ENCODE measurements around the gene RBX1. TPM values are rescaled to one million over a fixed set of nuclear protein-coding genes. Genes with fewer than 3 reads are reported as not detected.
A peak's percentile ranks its signal among the peaks of the same experiment; 100 is the strongest.

Gene RBX1
- total RNA-seq, 1 donor from 2014 or later, result 60.9 TPM

DNA sequence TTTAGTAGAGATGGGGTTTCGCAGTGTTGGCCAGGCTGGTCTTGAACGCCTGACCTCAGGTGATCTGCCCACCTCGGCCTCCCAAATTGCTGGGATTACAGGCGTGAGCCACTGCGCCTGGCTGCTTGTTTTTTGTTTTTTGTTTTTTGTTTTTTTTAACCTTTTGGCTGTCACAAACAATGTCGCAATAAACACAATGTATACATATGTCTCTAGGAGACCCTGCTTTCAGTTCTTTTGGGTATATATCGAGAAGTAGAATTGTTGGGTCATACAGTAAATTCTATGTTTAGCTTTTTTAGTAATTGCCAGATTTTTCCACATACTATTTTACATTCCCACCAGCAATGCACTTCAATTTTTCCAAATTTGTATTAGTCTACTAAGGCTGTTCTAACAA, 28.0 kb downstream of the RBX1 start:
- H3K27me3 Mint-ChIP-seq, result no peaks in the 10 kb centered on the region
- TF ChIP-seq, protein P1, sequence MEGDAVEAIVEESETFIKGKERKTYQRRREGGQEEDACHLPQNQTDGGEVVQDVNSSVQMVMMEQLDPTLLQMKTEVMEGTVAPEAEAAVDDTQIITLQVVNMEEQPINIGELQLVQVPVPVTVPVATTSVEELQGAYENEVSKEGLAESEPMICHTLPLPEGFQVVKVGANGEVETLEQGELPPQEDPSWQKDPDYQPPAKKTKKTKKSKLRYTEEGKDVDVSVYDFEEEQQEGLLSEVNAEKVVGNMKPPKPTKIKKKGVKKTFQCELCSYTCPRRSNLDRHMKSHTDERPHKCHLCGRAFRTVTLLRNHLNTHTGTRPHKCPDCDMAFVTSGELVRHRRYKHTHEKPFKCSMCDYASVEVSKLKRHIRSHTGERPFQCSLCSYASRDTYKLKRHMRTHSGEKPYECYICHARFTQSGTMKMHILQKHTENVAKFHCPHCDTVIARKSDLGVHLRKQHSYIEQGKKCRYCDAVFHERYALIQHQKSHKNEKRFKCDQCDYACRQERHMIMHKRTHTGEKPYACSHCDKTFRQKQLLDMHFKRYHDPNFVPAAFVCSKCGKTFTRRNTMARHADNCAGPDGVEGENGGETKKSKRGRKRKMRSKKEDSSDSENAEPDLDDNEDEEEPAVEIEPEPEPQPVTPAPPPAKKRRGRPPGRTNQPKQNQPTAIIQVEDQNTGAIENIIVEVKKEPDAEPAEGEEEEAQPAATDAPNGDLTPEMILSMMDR (IDR thresholded peaks at IDR 0.05; ENCODE audit: unreplicated experiment), result no peak
- H3K27ac Mint-ChIP-seq, result no peak overlapping the region
- DNase-seq (ENCODE audit: low spot score, unreplicated experiment), result no peak
- H3K36me3 Mint-ChIP-seq (ENCODE audit: insufficient read depth), result no peaks in the 10 kb centered on the region
- no peak overlapping the region for H3K4me3 Mint-ChIP-seq (ENCODE audit: low read depth)
- H3K9me3 Mint-ChIP-seq (ENCODE audit: low read depth), result no peaks in the 10 kb centered on the region
- H3K4me1 Mint-ChIP-seq (ENCODE audit: low read depth), result no peaks in the 10 kb centered on the region

DNA sequence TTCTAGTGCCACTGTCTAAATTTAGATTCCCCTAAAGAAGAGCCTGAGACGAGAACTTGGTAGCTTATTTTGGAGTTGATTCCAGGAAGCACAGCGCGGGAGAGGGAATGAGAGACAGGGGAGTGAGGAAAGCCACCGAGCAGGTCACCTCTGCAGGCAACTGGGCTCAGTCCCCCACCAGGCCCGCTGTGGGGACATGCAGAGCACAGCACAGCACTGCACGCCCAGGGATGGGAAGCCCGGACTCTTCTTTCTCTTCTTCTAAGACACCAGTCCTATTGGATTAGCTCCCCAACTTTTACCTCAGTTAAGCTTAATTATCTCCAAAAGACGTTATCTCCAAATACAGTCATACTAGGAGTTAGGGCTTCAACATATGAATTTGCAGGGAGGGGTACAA, 28.7 kb downstream of the RBX1 start:
- Mint-ChIP-seq H3K27me3 (no peaks in the 10 kb centered on the region), H3K36me3 (ENCODE audit: insufficient read depth) (no peaks in the 10 kb centered on the region), H3K4me3 (ENCODE audit: low read depth) (no peak overlapping the region), H3K9me3 (ENCODE audit: low read depth) (no peaks in the 10 kb centered on the region), H3K27ac (no peak overlapping the region), H3K4me1 (ENCODE audit: low read depth) (no peaks in the 10 kb centered on the region)
- TF ChIP-seq, protein P1 (IDR thresholded peaks at IDR 0.05; ENCODE audit: unreplicated experiment), result no peak
- no peak for DNase-seq (ENCODE audit: low spot score, unreplicated experiment)

DNA sequence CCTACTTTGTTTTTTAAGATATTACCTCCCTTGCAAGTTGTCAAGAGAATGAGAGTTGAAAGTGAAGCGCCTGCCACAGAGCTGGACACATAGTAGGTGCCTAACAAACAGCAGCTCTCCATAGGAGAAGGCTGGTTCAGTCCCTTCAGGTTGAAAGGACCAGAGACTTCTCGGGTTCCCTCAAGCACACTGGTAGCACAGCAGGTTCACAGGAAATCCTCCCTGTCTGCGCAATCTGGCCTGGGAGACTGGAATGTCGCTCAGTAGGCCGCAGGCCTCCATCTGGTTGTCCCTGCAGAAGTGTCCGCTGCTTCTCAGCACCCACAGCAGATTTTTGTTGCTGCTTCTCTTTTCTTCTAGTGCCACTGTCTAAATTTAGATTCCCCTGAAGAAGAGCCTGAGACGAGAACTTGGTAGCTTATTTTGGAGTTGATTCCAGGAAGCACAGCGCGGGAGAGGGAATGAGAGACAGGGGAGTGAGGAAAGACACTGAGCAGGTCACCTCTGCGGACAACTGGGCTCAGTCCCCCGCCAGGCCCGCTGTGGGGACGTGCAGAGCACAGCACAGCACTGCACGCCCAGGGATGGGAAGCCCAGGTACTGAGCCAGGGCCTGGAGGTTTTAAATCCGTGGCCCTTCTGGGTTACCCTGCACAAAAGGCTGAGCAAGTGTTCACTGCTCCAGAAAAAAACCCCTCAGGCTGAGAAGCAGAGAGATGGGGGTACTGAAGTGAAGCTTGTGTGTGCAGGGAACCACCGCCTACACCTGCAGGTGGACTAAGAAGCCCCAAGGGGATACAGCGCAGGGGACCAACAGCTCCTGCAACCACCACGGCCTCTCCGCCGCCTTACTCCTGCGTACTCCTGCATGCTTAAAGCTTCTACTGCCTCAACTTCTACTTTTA, 31.6 kb downstream of the RBX1 start:
- H3K36me3 Mint-ChIP-seq (ENCODE audit: insufficient read depth), result no peaks in the 10 kb centered on the region

DNA sequence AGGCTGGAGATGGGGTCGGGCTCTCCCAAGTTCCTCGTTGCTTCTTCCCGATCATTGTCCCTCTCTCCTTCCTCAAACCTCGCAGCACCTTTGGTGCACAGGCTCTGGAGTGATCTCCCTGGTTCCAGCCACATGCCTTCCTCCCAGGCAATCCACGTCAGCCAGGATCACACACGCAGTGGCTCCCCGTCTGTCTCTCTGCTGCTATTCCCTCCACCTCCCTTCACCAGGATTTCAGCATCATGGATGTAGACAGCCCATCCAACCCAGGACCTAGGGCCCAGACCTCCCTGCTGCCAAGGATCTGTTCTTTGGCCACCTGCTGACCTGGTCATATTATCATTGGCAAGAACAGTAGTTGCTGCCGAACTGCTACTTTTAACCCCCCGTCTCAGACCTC, 40.1 kb downstream of the RBX1 start:
- no peak for DNase-seq (ENCODE audit: low spot score, unreplicated experiment)
- peaks cover 22% of the 10 kb centered on the region for H3K27me3 Mint-ChIP-seq
- peaks cover 4% of the 10 kb centered on the region for H3K4me1 Mint-ChIP-seq (ENCODE audit: low read depth)
- TF ChIP-seq, protein P1 (IDR thresholded peaks at IDR 0.05; ENCODE audit: unreplicated experiment), result no peak
- H3K9me3 Mint-ChIP-seq (ENCODE audit: low read depth), result no peaks in the 10 kb centered on the region
- no peaks in the 10 kb centered on the region for H3K36me3 Mint-ChIP-seq (ENCODE audit: insufficient read depth)
- no peak overlapping the region for H3K4me3 Mint-ChIP-seq (ENCODE audit: low read depth)
- H3K27ac Mint-ChIP-seq, result peak overlapping the region; percentile 19

More for the DNA sequence above, 31.6 kb downstream of the RBX1 start:
- Mint-ChIP-seq H3K4me3 (ENCODE audit: low read depth) (no peak overlapping the region), H3K27ac (no peak overlapping the region), H3K4me1 (ENCODE audit: low read depth) (no peaks in the 10 kb centered on the region), H3K27me3 (no peaks in the 10 kb centered on the region), H3K9me3 (ENCODE audit: low read depth) (no peaks in the 10 kb centered on the region)
- TF ChIP-seq, protein P1 (IDR thresholded peaks at IDR 0.05; ENCODE audit: unreplicated experiment), result no peak
- DNase-seq (ENCODE audit: low spot score, unreplicated experiment), result no peak

DNA sequence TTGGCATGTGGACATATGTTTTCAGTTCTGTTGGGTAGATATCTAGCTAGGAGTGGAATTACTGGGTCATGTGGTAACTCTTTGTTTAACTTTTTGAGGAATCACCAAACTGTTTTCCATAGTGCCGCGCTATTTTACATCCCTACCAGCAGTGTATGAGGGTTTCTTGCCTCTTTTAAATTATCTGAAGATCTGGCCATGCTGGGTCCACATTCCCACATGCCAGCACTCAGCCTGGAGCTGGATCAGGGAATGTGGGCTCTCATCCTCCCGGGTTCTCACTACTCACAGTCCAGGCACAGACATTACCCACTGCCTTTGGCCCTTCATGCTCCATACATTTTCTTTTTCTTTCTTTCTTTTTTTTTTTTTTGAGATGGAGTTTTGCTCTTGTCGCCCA, 44.6 kb downstream of the RBX1 start:
- H3K27ac Mint-ChIP-seq, result no peak overlapping the region
- peaks cover 5% of the 10 kb centered on the region for H3K4me1 Mint-ChIP-seq (ENCODE audit: low read depth)
- H3K36me3 Mint-ChIP-seq (ENCODE audit: insufficient read depth), result no peaks in the 10 kb centered on the region
- TF ChIP-seq, protein P1 (IDR thresholded peaks at IDR 0.05; ENCODE audit: unreplicated experiment), result no peak
- H3K27me3 Mint-ChIP-seq, result peaks cover 19% of the 10 kb centered on the region
- peaks cover 5% of the 10 kb centered on the region for H3K9me3 Mint-ChIP-seq (ENCODE audit: low read depth)
- no peak for DNase-seq (ENCODE audit: low spot score, unreplicated experiment)
- no peak overlapping the region for H3K4me3 Mint-ChIP-seq (ENCODE audit: low read depth)
